HG02763 (cell line): ENCODE results near the gene YTHDC1.
A peak's percentile ranks its signal among the peaks of the same experiment; 100 is the strongest.
"Not testable (repeated sequence)": the region's sequence is repeated elsewhere in the genome, so short reads cannot be mapped to it uniquely, and the experiment has no call there.

Experiments
- ATAC-seq: cut with Tn5 transposase; IDR thresholded peaks from one replicate; pipeline ENCODE4 v1.9.1; 2021; ENCODE audit warnings: mild to moderate bottlenecking, moderate library complexity; ENCODE audit not compliant: unreplicated experiment

Gene YTHDC1

DNA sequence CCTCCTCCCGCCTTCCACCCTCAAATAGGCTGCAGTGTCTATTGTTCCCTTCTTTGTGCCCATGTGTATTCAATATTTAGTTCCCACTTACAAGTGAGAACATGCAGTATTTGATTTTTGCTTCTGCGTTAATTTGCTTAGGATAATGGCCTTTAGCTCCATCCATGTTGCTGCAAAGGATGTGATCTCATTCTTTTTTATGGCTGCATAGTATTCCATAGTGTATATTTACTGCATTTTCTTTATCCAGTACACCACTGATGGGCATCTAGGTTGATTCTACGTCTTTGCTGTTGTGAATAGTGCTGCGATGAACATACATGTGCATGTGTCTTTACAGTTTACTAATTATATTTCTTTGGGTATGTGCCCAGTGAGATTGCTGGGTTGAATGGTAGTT, 52.8 kb downstream of the YTHDC1 start:
- ATAC-seq = no peak

DNA sequence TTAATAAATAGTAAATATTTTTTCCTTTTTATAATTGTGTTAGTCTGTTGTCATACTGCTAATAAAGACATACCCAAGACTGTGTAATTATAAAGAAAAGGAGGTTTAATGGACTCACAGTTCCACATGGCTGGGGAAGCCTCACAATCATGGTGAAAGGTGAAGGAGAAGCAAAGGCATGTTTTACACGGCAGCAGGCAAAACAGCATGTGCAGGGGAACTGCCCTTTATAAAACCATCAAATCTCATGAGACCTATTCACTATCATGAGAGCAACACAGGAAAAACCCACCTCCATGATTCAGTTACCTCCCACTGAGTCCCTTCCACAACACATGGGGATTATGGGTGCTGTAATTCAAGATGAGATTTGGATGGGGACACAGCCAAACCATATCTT, 58.6 kb downstream of the YTHDC1 start:
- ATAC-seq = no peak

DNA sequence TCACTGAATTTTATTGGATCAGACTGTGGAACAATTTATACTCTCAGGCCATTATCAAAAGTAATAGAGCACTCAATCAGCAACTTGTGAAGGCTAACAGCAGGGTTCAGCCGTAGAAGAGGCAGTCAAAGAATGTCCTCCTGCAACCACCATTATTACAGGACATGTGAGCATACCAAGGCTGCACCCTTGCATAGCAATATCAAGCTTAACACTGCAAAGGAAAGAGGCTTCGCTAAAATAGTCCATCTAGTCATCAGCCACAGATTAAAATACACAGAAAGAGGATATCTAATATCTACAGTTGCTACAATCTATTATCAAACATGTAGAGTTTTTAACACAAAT, 61.5 kb downstream of the YTHDC1 start:
- ATAC-seq = no peak

DNA sequence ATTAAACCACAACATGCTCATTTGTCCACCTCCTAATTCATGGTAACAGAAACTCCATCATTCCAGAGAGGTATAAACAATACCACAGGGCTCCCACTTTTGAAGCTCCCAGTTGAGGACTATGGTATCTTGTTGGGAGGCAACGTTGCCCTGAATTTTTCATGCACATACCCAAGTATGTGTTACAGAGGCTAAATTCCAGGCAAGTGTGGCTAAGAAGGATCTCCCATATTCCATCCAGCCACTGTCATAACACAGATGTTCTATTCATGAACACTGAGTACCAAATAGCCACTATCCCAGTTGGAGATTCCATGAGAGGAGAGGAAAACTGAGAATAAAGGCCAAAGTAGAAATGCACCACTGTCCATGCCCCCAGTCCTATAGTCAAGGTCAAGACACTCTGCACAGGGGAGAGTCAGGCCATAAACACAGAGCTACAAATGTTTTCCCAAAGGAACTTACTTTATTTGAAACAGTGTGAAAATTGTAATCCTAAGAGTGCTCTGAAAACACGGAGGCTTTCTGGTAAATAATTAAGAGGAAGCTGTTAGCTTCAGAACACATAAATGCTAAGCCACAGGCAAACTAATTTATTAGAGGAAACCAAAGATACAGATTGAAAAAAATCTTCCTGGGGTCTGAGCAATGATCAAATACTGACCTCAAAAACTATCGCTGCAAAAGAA, 62.0 kb downstream of the YTHDC1 start:
- ATAC-seq = no peak

DNA sequence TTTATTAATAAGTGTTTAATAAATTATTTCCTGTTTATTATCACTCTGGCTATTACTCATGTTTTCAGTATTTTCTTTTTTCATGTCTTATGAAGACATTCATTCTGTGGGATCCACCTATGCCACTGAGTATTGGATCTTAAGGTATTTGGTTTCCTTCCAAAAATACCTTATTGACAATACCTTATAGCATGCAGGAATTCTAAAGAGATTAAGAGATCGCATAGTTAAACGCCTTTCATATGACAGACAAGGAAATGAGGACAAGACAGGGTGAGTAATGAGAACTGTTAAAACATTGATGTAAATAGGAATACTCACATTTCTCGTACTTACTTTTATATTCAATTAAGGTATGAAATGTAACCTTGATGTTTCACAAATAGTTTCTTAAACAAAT, 66.2 kb downstream of the YTHDC1 start:
- no peak for ATAC-seq

DNA sequence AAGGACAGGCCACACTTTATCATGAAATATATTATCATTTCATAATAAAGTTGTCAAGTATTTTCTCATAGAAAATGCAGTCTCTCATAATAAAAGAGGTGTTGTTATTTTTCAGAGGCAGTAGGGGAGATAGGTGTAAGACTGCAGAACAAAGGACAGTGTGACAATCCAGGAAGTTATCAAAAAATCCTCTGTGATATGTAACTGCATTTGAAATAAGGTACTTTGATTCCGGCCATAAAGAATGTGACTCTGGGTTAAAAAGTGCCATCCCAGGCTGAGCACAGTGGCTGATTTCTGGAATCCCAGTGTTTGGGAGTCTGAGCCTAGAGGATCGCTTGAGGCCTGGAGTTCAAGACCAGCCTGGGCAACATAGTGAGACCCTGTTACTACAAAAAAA, 66.8 kb downstream of the YTHDC1 start:
- no peak for ATAC-seq

DNA sequence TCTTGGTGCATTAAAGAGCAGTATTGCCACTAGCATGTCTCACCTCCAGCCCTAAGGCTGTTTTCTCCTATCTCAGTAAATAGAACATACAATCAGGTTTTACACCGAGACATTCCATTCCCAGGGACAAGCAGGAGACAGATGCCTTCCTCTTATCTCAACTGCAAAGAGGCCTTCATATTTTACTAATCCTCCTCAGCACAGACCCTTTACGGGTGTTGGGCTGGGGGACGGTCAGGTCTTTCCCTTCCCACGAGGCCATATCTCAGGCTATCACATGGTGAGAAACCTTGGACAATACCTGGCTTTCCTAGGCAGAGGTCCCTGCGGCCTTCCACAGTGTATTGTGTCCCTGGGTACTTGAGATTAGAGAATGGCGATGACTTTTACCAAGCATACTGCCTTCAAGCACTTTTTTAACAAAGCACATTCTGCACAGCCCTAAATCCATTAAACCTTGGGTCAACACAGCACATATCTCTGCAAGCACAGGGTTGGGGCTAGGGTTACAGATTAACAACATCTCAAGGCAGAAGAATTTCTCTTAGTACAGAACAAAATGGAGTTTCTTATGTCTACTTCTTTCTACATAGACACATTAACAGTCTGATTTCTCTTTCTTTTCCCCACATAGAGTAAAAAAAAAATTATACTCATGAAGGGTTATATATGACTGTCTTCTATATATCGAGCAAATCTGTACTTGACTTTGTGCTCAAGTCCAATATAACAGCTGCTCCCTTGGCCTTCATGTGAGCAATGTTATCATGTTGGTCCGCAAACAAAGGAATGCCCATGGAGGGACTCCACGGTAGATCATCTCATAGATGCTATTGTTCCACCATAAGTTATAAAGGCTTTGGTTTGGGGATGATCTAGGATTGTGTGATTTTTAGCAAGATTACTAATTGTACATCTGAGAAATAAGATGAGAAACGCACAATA, 67.8 kb downstream of the YTHDC1 start:
- not testable (repeated sequence) for ATAC-seq

DNA sequence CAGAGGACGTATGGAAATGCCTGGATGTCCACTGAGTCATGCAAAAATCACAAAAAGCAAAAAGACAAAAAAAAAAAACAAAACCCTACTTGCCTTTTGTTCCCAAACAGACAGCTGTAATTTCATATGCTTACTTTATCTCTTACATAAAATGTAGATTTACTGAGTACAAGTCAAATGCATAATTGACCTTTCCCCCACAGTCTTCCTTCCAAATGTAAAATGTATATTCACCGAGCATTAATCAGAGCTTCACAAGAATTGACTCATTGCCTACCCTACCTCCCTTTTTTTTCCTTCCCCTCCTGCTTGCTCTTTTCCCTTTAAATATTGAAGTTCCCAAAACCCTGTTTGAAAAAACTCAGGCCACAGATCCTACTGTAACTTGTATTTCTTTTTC, 71.9 kb downstream of the YTHDC1 start:
- no peak for ATAC-seq

DNA sequence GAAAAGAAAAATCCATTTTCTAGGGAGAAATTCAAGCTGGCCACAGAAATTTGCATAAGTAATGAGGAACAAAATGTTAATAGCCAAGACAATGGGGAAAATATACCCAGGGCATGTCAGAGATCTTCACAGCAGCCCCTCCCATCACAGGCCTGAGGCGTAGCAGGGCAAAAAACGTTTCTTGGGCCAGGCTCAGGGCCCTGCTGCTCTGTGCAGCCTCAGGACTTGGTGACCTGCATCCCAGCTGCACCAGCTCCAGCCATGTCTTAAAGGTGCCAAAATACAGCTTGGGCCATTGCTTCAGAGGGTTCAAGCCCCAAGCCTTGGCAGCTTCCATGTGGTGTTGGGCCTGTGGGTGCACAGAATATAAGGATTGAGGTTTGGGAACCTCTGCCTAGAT, 72.3 kb downstream of the YTHDC1 start:
- no peak for ATAC-seq

DNA sequence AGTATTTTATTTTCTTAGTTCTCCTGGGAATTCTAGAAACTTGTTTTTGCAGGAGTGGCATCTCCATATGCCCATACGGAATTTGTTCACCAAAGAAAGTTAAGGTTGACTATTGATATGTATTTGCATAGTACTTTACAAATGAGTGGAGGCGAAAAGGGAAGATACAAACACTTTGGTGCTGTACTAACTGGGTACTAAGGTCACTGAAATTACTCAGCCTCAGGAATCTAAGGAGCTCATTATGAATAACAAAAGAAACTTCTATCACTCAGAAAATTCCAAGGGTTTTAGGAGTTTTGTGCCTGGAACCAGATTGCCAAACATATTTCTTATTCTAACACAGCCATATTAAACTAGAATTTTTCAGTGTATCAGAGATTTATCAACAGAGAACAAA, 77.0 kb downstream of the YTHDC1 start:
- ATAC-seq = peak; percentile 55

DNA sequence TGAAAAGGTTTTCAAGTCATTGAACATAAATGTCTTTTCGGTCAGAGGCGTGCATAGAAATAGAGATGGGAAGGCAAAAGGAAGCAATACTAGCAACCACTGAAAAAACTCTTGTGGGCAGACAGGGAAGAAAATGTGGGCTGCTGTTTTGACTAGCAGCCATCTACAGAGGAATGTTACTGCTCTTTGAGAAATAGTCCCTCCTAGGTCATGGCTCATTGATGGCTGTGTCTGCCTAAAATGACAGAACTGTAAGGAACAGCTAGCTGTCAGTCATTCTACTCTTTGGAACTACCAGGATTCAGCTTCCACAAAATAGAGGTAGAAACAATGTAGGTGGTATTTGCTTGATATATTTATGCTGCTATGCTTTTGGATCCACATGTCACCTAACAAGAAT, 77.5 kb downstream of the YTHDC1 start:
- peak; percentile 81 for ATAC-seq

DNA sequence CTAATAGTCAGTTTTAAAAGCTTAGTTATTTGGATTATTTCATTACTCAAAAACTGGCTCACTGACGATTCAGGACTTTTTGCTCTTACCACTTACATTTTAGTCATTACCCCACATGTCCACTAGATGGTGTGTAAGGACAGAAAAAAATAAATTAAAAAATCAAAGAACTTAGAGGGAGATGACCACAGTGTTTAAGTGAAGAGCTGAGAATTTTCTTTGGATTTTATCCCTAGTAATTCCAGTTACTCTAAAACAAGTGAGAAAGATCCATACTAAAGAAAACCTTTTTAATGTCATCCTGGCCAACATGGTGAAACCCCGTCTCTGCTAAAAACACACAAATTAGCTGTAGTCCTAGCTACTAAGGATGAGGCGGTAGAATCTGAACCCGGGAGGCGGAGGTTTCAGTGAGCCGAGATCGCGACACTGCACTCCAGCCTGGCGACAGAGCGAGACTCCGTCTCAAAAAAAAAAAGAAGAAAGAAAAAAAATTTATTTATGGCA, 78.0 kb downstream of the YTHDC1 start:
- ATAC-seq = peak; percentile 57

DNA sequence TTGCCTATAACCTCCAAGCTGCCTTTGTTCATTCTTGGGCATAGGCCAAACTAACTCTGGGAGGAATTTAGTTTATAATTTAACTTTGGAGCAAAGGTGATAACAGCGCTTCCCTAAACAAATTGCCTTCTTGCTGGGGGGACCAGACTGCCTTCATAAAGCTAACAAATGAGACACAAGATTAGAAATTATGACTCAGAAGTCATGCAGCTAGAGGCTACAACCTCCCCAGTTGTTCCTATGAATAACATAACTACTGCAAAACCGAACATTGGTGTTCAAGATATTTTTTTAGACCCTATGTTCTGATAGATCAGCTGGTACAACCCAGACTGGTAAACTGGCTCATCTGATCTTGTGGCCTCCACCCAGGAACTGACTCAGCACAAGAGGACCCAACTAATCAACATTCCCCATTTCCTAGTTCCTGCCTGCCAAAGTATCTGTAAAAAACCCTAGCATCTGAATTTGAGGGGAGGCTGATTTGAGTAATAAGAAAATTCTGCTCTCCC, 82.4 kb downstream of the YTHDC1 start:
- ATAC-seq = no peak

DNA sequence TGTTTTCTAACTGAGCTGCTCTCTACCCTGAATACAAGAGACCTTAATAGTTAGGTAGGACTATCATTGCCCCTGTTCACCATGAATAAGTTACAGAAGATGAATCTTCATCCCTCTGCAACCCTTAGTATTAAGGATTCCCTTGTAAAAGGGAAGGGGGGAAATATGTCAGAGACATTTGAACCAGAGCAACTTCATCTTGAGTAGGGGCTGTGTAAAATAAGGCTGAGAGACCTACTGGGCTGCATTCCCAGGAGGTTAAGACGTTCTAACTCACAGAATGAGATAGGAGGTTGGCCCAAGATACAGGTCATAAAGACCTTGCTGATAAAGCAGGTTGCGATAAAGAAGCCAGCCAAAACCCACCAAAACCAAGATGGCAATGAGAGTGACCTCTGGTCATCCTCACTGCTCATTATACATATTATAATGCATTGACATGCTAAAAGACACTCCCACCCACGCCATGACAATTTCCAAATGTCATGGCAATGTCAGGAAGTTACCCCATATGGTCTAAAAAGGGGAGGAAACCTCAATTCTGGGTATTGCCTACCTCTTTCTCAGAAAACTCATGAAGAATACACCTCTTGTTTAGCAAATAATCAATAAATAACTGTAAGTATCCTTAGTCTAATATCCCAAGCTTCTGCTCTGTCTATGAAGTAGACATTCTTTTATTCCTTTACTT, 84.9 kb downstream of the YTHDC1 start:
- ATAC-seq = no peak
